Endothelial cell (in vitro differentiated cells): ENCODE measurements around the gene N4BP2L1. TPM values are rescaled to one million over a fixed set of nuclear protein-coding genes. Genes with fewer than 3 reads are reported as not detected.

Source experiments
- DNase-seq: peaks from one replicate; pipeline ENCODE4 v3.0.0; 2021; ENCODE audit warnings: low spot score
- H3K27ac Mint-ChIP-seq: one replicate; pipeline ENCODE4 v1.8.0; 2021; ENCODE audit warnings: mixed read lengths, inconsistent platforms; ENCODE audit not compliant: unreplicated experiment
- H3K27me3 Mint-ChIP-seq: one replicate; pipeline ENCODE4 v1.8.0; 2021; ENCODE audit warnings: mild to moderate bottlenecking, moderate library complexity, mixed read lengths, inconsistent platforms; ENCODE audit not compliant: unreplicated experiment
- H3K36me3 Mint-ChIP-seq: one replicate; pipeline ENCODE4 v1.8.0; 2021; ENCODE audit warnings: mild to moderate bottlenecking, low read depth, mixed read lengths, inconsistent platforms; ENCODE audit not compliant: unreplicated experiment
- H3K4me1 Mint-ChIP-seq: one replicate; pipeline ENCODE4 v1.8.0; 2021; ENCODE audit warnings: mild to moderate bottlenecking, mixed read lengths, inconsistent platforms; ENCODE audit not compliant: unreplicated experiment
- H3K4me3 Mint-ChIP-seq: one replicate; pipeline ENCODE4 v1.8.0; 2021; ENCODE audit warnings: mild to moderate bottlenecking, mixed read lengths, inconsistent platforms; ENCODE audit not compliant: unreplicated experiment
- H3K9me3 Mint-ChIP-seq: one replicate; pipeline ENCODE4 v1.8.0; 2021; ENCODE audit warnings: mixed read lengths, inconsistent platforms; ENCODE audit not compliant: unreplicated experiment
- total RNA-seq: library from RNA; stranded (reverse); fragmentation: NEBNext Ultra II Directional; extraction: Animal tissue kit (Norgen Biotek cat#: 25700); gene quantifications from one replicate; pipeline ENCODE4 v1.2.1, GENCODE V29; 2021; ENCODE audit not compliant: unreplicated experiment
- TF ChIP-seq, protein P1 (sequence below): fragments of 200-600 bp; sonication (generic); IDR thresholded peaks from one replicate; pipeline ENCODE4 v1.5.0; 2021; ENCODE audit warnings: antibody characterized with exemption; ENCODE audit not compliant: unreplicated experiment

Gene N4BP2L1
- total RNA-seq, 1 donor from 2014 or later, result 4.2 TPM

DNA sequence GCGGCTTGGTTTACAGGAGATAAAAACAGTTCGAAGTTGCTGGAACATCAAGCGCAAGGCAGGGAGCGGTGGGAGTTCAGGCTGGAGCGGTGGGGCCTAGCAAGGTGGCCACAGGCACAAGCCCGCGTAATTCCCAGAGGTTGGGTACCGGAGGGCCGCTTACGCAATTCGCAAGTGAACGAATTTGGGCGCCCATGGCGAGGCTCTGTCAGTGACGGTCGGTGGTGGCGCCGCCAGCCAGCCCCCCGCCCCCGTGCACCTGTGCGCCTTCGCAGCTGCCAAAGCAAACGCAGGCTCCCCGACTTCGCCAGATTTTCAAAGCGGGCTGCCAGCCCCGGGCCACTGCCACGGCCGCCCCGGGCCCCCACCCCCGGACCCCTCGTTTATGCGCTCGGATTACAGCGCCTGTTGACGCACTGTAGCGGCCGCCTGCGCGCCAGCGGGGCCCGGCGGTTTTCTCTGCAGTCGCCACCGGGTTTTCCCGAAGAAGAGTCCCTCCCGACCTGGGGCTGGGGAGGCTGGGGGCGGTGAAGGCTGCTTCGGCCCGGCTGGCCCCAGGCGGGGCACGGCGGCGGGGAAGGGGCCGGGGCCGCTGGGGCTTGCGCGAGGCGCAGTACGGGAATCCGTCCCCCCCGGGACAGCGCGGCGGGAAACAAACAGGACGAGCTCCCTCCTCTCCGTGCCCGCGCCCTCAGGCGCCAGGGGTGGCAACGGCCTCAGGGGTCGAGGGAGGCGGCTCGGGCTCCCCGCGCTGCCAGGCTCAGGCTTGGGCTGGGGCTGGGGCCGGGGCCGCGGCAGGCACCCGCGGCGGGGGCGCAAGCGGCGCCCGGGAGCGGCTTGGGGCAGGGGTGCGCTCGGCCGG is 709 bp downstream of the N4BP2L1 start:
- DNase-seq, result peak; percentile 48
- peaks cover 22% of the 10 kb centered on the region for H3K4me1 Mint-ChIP-seq
- peaks cover 14% of the 10 kb centered on the region for H3K27me3 Mint-ChIP-seq
- TF ChIP-seq, protein P1, sequence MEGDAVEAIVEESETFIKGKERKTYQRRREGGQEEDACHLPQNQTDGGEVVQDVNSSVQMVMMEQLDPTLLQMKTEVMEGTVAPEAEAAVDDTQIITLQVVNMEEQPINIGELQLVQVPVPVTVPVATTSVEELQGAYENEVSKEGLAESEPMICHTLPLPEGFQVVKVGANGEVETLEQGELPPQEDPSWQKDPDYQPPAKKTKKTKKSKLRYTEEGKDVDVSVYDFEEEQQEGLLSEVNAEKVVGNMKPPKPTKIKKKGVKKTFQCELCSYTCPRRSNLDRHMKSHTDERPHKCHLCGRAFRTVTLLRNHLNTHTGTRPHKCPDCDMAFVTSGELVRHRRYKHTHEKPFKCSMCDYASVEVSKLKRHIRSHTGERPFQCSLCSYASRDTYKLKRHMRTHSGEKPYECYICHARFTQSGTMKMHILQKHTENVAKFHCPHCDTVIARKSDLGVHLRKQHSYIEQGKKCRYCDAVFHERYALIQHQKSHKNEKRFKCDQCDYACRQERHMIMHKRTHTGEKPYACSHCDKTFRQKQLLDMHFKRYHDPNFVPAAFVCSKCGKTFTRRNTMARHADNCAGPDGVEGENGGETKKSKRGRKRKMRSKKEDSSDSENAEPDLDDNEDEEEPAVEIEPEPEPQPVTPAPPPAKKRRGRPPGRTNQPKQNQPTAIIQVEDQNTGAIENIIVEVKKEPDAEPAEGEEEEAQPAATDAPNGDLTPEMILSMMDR, result no peak
- peaks cover 14% of the 10 kb centered on the region for H3K36me3 Mint-ChIP-seq
- H3K4me3 Mint-ChIP-seq, result peak overlapping the region; percentile 87
- H3K9me3 Mint-ChIP-seq, result no peaks in the 10 kb centered on the region
- no peak overlapping the region for H3K27ac Mint-ChIP-seq

DNA sequence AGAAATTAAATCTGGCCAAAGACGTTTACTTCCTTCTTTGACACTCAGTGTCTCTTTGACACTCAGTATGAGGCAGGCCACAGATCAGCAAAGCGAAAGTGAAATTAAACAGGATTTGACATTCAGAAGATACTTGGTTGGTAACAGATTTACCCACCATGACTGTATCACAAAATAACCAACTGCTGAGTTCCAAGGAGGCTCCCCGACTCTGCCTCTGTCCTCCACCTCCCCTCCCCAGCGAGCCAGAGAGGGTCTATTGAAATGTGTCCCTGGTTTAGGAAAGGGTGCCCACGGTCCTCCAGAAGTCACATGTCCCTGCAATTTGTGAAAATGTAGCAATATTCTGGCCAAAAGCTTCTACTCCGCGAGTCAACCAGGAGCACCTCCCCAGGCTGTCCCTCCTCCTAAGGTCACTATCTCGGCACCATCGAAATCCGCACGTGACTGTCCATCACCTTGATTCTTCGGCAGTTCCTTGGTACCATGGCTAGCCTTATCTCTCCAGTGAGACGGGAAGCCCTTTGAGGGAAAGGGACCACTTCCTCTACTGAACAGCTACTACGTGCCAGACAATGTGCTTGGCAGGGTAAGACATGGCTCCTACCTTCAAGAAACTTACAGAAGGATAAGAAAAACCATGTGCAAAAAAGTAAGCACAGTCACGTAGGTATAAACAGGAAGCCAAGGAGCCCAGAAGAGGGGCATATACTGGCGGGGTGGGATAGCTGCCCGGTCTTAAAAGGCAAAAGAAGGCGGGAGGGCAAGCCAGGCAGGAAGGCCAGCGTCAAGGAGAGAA is 1.5 kb downstream of the N4BP2L1 start:
- H3K4me1 Mint-ChIP-seq, result peaks cover 22% of the 10 kb centered on the region
- no peaks in the 10 kb centered on the region for H3K9me3 Mint-ChIP-seq
- H3K4me3 Mint-ChIP-seq, result peak overlapping the region; percentile 87
- DNase-seq, result no peak
- TF ChIP-seq, protein P1, result no peak
- no peak overlapping the region for H3K27ac Mint-ChIP-seq
- H3K36me3 Mint-ChIP-seq, result peaks cover 14% of the 10 kb centered on the region
- peaks cover 14% of the 10 kb centered on the region for H3K27me3 Mint-ChIP-seq

DNA sequence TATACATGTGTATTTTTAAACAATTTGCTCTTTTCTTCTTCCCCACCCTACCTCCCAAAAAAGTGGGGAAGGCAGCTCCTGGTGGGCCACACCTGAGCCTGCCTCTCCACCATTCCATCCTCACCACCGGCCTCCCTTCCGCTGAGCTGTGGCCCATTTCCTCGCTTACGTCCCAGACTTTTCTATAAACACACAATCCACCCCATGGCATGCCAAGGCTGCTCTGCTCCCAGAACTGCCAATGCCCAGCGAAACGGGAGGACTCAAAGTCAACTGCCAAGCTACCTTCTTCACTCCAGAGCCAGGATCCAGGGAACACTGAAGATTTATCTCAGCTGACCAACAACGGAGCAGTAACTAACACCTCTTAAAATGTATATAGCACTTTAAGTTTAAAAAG is 2.8 kb downstream of the N4BP2L1 start:
- DNase-seq, result no peak
- Mint-ChIP-seq H3K36me3 (peaks cover 17% of the 10 kb centered on the region), H3K4me3 (no peak overlapping the region), H3K27me3 (peaks cover 14% of the 10 kb centered on the region), H3K27ac (no peak overlapping the region), H3K9me3 (no peaks in the 10 kb centered on the region), H3K4me1 (peaks cover 20% of the 10 kb centered on the region)
- TF ChIP-seq, protein P1, result no peak

DNA sequence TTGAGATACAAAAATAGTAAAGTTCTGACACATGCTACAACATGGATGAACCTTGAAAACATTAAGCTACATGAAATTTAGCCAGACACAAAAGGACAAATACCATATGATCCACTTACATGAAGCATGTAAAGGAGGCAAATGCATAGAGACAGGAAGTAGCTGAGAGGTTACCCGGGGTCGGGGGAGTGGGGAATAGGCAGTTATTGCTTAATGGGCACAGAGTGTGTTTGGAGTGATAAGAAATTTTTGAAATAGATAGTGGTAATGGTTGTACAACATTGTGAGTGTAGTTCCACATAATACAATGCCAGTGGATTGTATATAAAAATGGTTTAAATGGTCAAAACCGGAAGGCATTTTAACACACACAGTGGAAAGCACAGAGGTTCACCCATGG is 4.3 kb downstream of the N4BP2L1 start:
- TF ChIP-seq, protein P1, result no peak
- Mint-ChIP-seq H3K27me3 (peaks cover 14% of the 10 kb centered on the region), H3K27ac (no peak overlapping the region), H3K4me3 (no peak overlapping the region), H3K36me3 (peaks cover 23% of the 10 kb centered on the region), H3K9me3 (peaks cover 4% of the 10 kb centered on the region), H3K4me1 (peaks cover 15% of the 10 kb centered on the region)
- no peak for DNase-seq
